Mucosa of gallbladder (tissue), 1 donor: ENCODE data around the gene PSTPIP2. TPM values are rescaled to one million over a fixed set of nuclear protein-coding genes. Genes with fewer than 3 reads are reported as not detected.
"Not testable (repeated sequence)": the region's sequence is repeated elsewhere in the genome, so short reads cannot be mapped to it uniquely, and the experiment has no call there.

Source experiments
- DNase-seq: peaks from one replicate; pipeline ENCODE4 v3.0.0-alpha.2; 2020; ENCODE audit warnings: low spot score
- total RNA-seq: library from RNA; stranded (reverse); gene quantifications from one replicate; pipeline ENCODE4 v1.2.1, GENCODE V29; 2021
- donor health status: DM: no; HTN: no; CAD: no.

PSTPIP2 gene
- total RNA-seq, 1 donor from 2014 or later: 7.0 TPM

DNA sequence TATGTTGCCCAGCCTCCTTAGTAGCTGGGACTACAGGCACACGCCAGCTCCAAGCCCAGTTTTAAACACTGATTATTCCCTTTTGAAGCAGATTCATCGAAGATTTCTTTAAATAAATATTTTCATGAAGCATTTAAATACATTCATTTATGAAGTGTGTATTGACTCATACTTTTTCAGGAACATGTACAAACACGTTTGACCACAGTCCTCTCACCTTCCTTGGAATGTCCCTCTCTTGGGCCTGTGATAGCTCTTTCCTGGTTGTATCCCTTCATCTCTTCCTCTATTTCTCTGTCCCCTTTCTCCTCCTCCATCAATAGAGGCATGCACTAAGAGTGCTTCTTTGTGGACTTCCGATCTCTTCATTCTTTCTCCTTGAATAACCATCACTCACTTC is 2.5 kb downstream of the PSTPIP2 start:
- DNase-seq: no peak

GRCh38 chr18:46068763-46069162 is 3.3 kb downstream of the PSTPIP2 start:
- DNase-seq: no peak

- DNase-seq: no peak
Measured at GRCh38 chr18:46067438-46068007, 4.5 kb downstream of the PSTPIP2 start.

DNA sequence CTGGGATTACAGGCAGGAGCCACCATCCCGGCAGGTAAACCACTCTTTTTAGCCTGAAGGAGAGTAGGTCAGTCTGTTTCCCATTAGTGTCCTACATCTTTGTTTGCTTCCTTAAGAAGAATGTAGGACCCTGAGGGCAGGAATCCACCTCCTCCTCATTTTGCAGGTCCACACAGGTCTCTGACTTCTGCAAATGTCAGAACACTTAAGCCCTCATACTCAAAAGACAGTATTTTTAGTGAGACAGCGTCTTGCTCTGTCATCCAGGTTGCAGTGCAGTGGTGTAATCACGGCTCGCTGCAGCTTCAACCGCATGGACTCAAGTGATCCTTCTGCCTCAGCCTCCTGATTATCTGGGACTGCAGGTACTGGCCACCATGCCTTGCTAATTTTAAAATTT is 9.3 kb downstream of the PSTPIP2 start:
- no peak for DNase-seq

DNA sequence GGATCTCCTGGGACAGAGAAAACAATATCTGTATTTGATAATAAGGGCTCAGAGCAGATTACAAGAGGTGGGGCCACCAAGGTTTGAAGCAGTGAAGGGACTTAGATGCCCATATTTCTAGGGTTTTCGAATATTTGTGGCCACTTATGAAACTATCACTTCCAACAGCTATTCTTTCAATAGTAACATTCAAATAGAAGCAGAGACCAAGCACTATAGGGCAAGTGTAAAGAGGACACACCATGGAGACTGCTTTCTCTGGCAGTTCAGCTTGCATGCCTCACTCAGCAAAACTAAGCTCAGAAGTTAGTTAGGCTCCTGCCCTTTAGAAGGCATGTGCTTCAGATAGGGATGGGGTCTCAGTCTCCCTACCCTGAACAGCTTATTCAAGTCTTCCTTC is 10.3 kb downstream of the PSTPIP2 start:
- no peak for DNase-seq

GRCh38 chr18:46061387-46061786 is 10.7 kb downstream of the PSTPIP2 start:
- DNase-seq: no peak

DNA sequence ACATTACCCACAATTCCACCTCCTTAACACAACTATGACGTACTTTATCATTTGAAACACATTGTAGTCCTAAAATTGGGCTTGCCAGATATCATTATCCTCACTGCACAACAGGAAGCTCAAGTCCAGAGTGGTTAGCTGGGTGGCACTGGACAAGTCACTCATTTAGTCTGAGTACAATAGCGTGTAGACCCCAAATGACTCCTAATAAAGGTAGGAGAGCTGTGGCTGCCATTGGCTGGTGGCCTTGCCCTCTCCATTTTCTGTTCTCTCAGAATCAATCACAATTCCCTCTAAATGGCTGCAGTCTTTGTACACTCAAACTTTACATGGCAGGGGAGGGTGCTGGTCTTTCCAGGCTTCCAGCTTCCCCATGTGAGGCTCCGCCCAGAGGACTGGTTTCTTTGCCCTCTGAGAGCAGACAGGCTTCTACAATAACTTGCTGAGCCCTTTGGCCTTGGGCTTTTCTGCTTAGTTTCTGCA is 11.7 kb downstream of the PSTPIP2 start:
- DNase-seq: no peak

GRCh38 chr18:46055838-46056230 is 16.2 kb downstream of the PSTPIP2 start:
- DNase-seq: no peak

GRCh38 chr18:46054956-46055837 is 16.9 kb downstream of the PSTPIP2 start:
- DNase-seq: no peak

DNA sequence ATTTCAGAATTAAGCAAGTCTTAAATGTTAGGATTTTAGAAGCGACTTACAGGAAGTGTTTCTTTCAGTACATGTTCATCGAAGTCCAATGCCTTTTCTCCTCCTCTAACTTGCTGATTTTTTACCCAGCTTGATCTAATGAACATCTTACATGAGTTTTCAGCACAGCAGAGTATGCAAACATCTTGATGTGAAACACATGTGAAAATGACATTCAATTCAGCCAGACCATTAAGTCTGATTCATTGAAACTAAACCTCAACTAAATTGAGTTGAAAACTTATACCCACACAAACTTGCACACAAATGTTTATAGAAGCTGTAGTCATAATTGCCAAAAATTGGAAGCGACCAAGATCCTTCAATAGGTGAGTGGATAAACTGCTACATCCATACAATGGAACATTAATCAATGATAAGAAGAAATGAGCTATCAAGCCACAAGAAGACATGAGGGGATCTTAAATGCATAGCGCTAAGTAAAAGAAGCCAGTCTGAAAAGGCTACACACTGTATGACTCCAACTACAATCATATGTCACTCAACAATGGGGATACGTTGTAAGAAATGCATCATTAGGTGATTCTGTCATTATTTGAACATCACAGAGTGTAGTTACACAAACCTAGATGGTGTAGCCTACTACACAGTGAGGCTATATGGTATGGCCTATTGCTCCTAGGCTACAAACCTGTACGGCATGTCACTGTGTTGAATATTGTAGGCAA is 18.5 kb downstream of the PSTPIP2 start:
- no peak for DNase-seq

GRCh38 chr18:46051731-46052461 is 20.2 kb downstream of the PSTPIP2 start:
- no peak for DNase-seq

DNA sequence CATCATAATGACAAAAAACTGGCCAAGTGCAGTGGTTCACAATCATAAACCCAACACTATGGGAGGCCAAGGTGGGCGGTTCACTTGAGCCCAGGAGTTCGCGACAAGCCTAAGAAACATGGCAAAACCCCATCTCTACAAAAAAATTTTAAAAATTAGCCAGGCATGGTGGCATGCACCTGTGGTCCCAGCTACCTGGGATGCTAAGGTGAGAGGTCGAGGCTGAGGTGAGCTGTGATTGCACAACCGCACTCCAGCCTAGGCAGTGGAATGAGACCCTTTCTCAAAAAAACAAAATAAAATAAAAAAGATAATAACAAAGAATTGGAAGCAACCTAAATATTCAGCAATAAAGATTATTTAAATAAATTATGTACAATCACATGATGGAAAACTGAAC is 21.8 kb downstream of the PSTPIP2 start:
- no peak for DNase-seq

GRCh38 chr18:46048641-46049040 is 23.4 kb downstream of the PSTPIP2 start:
- no peak for DNase-seq

GRCh38 chr18:46047369-46047768 is 24.7 kb downstream of the PSTPIP2 start:
- not testable (repeated sequence) for DNase-seq

DNA sequence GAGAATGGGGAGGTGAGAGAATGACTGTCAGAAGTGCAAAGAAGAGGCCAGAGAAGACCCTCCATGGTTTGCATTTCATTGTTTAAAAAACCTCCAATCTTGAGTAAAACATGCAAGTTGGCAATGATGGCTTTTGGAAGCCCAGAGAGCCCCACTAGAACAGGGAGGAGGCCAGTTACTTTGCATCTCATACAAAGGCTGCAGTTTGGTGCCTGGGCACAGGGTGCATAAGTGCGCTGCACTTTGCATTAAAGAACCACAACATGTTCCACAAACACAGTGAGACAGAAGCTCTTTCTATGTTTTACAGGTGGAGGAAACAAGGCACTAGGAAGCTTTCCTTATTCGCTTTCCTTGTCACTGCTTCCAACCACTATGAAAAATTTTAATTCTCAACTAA is 25.4 kb downstream of the PSTPIP2 start:
- DNase-seq: no peak

DNA sequence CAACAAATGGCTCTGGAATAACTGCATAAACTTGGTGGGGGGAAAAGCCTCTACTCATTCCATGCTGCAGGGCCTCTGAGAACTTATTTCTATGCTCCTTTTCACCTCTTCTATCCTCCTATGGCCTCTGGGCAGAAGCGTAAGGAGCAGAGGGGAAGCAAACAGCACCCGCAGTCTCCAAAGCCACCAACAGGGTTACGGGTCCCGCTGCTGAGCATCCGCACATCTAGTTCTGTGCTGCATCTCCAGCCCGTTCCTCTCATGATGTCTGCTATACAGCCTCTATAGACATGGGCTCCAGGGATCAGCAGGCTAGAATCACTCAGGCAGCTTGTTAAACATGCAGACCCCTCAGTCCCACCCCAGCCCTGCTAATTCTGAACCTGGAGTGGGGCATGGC is 25.9 kb downstream of the PSTPIP2 start:
- no peak for DNase-seq

GRCh38 chr18:46042571-46043123 is 29.4 kb downstream of the PSTPIP2 start:
- no peak for DNase-seq

DNA sequence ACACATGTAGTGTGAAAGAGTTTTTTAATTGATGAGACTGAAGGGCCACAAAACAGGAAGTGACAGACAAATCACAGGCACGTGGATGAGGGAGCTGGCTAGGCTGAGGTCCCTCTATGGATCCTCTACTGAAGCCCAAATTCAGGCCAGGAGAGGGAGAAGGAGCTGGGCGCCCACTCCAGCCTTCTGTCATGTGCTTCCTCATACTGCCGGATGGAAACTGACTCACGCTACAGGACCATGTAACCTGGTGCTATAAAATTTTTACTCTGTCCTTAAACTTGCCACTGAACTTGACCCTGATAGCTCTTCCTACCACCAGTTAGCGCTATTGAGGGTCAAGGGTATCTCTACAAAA is 31.3 kb downstream of the PSTPIP2 start:
- no peak for DNase-seq

DNA sequence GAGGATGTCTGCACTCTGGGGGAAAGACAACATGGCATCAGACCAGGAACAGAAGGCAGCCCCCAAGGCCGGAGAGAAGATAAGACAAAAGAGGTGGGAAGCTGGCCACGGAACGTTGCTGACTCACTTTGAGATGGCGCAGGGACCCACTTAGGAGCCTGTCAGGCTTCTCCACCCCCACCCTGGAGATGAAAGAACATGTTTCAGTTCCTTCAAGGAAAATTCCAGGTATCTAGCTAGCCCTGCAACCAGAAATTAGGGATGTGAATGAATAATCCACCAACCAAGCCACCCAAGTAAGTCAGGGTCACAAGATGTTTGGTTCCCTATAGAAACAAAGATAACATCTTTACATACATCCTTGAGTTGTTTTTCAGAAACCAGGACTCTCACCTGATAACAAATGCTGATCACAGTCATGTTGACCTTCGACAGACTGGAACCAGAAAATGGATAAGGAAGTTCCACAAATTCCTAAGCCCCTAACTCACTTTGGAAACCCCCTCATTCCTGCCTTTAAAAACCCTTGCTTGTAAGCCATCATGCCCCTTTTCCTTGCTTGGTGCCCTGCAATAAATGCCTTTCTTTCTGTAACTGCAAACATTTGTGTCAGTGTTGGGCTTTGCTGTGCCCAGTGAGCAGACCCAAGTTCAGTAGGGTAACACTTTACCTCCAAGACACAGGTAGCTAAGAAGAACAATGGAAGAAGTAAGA is 31.9 kb downstream of the PSTPIP2 start:
- DNase-seq: no peak

GRCh38 chr18:46037512-46038305 is 34.4 kb downstream of the PSTPIP2 start:
- DNase-seq: no peak
